Measurements from ENCODE around the gene BUB3. TPM values are rescaled to one million over a fixed set of nuclear protein-coding genes. Genes with fewer than 3 reads are reported as not detected.
"Not testable (repeated sequence)": the region's sequence is repeated elsewhere in the genome, so short reads cannot be mapped to it uniquely, and the experiment has no call there.

Gene BUB3
- total and polyA plus RNA-seq, 2 of the 8 experiments (the other 6 are each of a cell fraction or from before 2014, with no cell fraction given): 183 to 207 TPM

DNA sequence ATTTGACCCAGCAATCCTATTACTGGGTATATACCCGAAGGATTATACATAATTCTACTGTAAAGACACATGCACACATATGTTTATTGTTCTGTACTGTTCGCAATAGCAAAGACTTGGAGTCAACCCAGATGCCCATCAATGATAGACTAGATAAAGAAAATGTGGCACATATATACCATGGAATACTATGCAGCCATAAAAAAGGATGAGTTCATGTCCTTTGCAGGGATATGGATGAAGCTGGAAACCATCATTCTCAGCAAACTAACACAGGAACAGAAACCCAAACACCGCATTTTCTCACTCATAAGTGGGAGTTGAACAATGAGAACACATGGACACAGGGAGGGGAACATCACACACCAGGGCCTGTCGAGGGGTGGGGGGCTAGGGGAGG lies 24.2 kb downstream of the BUB3 start:
- CTCF ChIA-PET (ENCODE audit: partially characterized antibody): interaction anchor here (0.6 kb wide), 1 partner anchor 138 kb away, joined by 3 read pairs; no protein-coding TSS in a partner anchor
- H3K18ac ChIP-seq (ENCODE audit: extremely low read depth, low read length); DNase-seq (ENCODE audit: low read depth in 1 of 2, low spot score in 2 of 2); H2BK12ac ChIP-seq (ENCODE audit: low read depth, low read length); POLR2A ChIA-PET (ENCODE audit: partially characterized antibody); H3K27ac ChIP-seq (ENCODE audit: low read depth, low read length); H3K4me1 ChIP-seq (replicated peaks in 1 of 4; ENCODE audit: control insufficient read depth in 3 of 4, insufficient read depth in 4 of 4, low read length in 3 of 4); H3K4me2 ChIP-seq (ENCODE audit: insufficient read depth in 1 of 2, low read depth in 2 of 2, low read length in 2 of 2); H2BK120ac ChIP-seq (replicated peaks; ENCODE audit: low read depth, low read length); H2AFZ ChIP-seq (ENCODE audit: low read length); H3K9me3 ChIP-seq (ENCODE audit: insufficient read depth in 2 of 2, low read depth in 1 of 2, low read length in 1 of 2); H3K56ac ChIP-seq (replicated peaks; ENCODE audit: insufficient read length, low read depth, low read length); H3K23me2 ChIP-seq (ENCODE audit: low read depth, low read length); H3K4me3 ChIP-seq (ENCODE audit: extremely low read depth in 1 of 4, insufficient read depth in 2 of 4, low read depth in 3 of 4, low read length in 4 of 4); H3K9ac ChIP-seq (replicated peaks in 1 of 4; ENCODE audit: extremely low read depth in 1 of 4, low read depth in 3 of 4, low read length in 3 of 4); H3K14ac ChIP-seq (ENCODE audit: insufficient read length); H4K5ac ChIP-seq (ENCODE audit: insufficient read length, low read depth, low read length); H2BK15ac ChIP-seq (ENCODE audit: low read length); H3K27me3 ChIP-seq (replicated peaks in 1 of 4; ENCODE audit: control insufficient read depth in 3 of 4, extremely low read depth in 1 of 4, insufficient read depth in 3 of 4, low read length in 3 of 4); H3K4ac ChIP-seq (replicated peaks; ENCODE audit: insufficient read length, low read depth, low read length); H3K79me2 ChIP-seq (ENCODE audit: control insufficient read depth in 1 of 2, insufficient read depth in 2 of 2, low read length in 2 of 2); H3K23ac ChIP-seq (ENCODE audit: insufficient read length); H4K8ac ChIP-seq (ENCODE audit: extremely low read depth, insufficient read depth, low read length); H3K36me3 ChIP-seq (ENCODE audit: control insufficient read depth in 2 of 4, insufficient read depth in 4 of 4, low read length in 3 of 4); FAIRE-seq; H3K79me1 ChIP-seq (ENCODE audit: low read depth, low read length); H2AK5ac ChIP-seq (ENCODE audit: low read depth, low read length); H2BK5ac ChIP-seq (ENCODE audit: low read depth, low read length); H4K91ac ChIP-seq (replicated peaks; ENCODE audit: insufficient read length, low read length); H2BK20ac ChIP-seq (ENCODE audit: low read length); H4K20me1 ChIP-seq (replicated peaks in 1 of 2; ENCODE audit: control insufficient read depth in 1 of 2, insufficient read depth in 2 of 2, low read length in 2 of 2): not testable (repeated sequence)
- WGBS, 2 experiments (ENCODE audit: extremely low coverage in 1 of 2, insufficient coverage in 1 of 2, insufficient read length in 1 of 2, insufficient replicate concordance in 2 of 2, low coverage in 1 of 2, low lambda C conversion rate in 2 of 2, missing lambda C conversion rate in 1 of 2): 93% methylated on average over 4 of the region's 4 CpGs; no CpG with 5 or more reads in 1 of the 2 experiments

All from H1 (cell line).